A673 (cell line): Measurements from ENCODE around the gene CXCL17. TPM values are rescaled to one million over a fixed set of nuclear protein-coding genes. Genes with fewer than 3 reads are reported as not detected.

Experiments used
- BruUV-seq: library from RNA; stranded (reverse); fragments of 400-500 nt; replicated peaks from 2 replicates; lab custom pipeline; 2021; lab: Mats Ljungman, UMichigan
- CTCF ChIA-PET: fragments of 300-600 bp; sonication (Branson Sonifier 250); formaldehyde crosslinking; loops from one replicate; lab custom pipeline; 2022; ENCODE audit warnings: antibody characterized with exemption; lab: Charles Lee
- POLR2A ChIA-PET: fragments of 300-600 bp; sonication (Branson Sonifier 250); formaldehyde crosslinking; loops from one replicate; lab custom pipeline; 2022; ENCODE audit warnings: antibody characterized with exemption; ENCODE audit not compliant: low non-redundant PET; lab: Charles Lee
- DNase-seq: peaks from one replicate; pipeline ENCODE4 v3.0.0-alpha.2; 2015; ENCODE audit warnings: low spot score
- H3K27ac ChIP-seq: fragments of 200-600 bp; sonication (generic); 2 replicates; pipeline ENCODE4 v1.5.1; 2016; ENCODE audit warnings: mixed run types, low read depth, mild to moderate bottlenecking, mixed read lengths, antibody characterized with exemption, low read length; ENCODE audit not compliant: poor library complexity, severe bottlenecking
- H3K27me3 ChIP-seq: fragments of 200-600 bp; sonication (generic); replicated peaks from 2 replicates; pipeline ENCODE4 v1.6.1; 2017; ENCODE audit warnings: mixed run types, low read depth, mild to moderate bottlenecking, mixed read lengths, antibody characterized with exemption, low read length; ENCODE audit not compliant: insufficient read depth, poor library complexity
- H3K36me3 ChIP-seq: fragments of 200-600 bp; sonication (generic); 2 replicates; pipeline ENCODE4 v1.6.1; 2016; ENCODE audit warnings: mixed run types, mild to moderate bottlenecking, mixed read lengths, antibody characterized with exemption, low read length; ENCODE audit not compliant: insufficient read depth, poor library complexity, severe bottlenecking
- H3K4me1 ChIP-seq: fragments of 200-600 bp; sonication (generic); 2 replicates; pipeline ENCODE4 v1.6.1; 2017; ENCODE audit warnings: mixed run types, mild to moderate bottlenecking, mixed read lengths, antibody characterized with exemption, low read length; ENCODE audit not compliant: insufficient read depth, poor library complexity, severe bottlenecking
- H3K4me3 ChIP-seq: fragments of 200-600 bp; sonication (generic); 2 replicates; pipeline ENCODE4 v1.5.1; 2016; ENCODE audit warnings: low read depth, mixed run types, mild to moderate bottlenecking, mixed read lengths, low read length; ENCODE audit not compliant: poor library complexity, severe bottlenecking
- H3K9me3 ChIP-seq: fragments of 200-600 bp; sonication (generic); 2 replicates; pipeline ENCODE4 v1.6.1; 2016; ENCODE audit warnings: mixed run types, low read depth, mild to moderate bottlenecking, mixed read lengths, antibody characterized with exemption, low read length; ENCODE audit not compliant: poor library complexity, severe bottlenecking
- EZH2 ChIP-seq: fragments of 200-600 bp; sonication (generic); IDR thresholded peaks from 2 replicates; pipeline ENCODE4 v1.6.1; 2017; ENCODE audit warnings: borderline replicate concordance, low read depth, mild to moderate bottlenecking, mixed read lengths, antibody characterized with exemption, low read length; ENCODE audit not compliant: poor library complexity, severe bottlenecking
- intact Hi-C: fragments of 100-400 bp; cut with micrococcal nuclease; formaldehyde crosslinking; loops from one replicate; pipeline ENCODE4 v1.10.0; 2022; ENCODE audit not compliant: unreplicated experiment
- total RNA-seq: library from RNA; stranded (reverse); gene quantifications from 2 replicates; pipeline ENCODE4 v1.2.3, GENCODE V29; 2021
- TF ChIP-seq, protein P1 (sequence below): fragments of 300-800, 200-600 bp; sonication (generic); conservative IDR thresholded peaks from 2 replicates; pipeline ENCODE4 v1.5.1; 2017; ENCODE audit warnings: low read depth, mild to moderate bottlenecking, antibody characterized with exemption, low read length, moderate library complexity, mixed read lengths

CXCL17 gene
- total RNA-seq, 1 experiment from 2014 or later, result not detected

GRCh38 chr19:42477117-42477516 lies 34.4 kb upstream of the CXCL17 start:
- ChIA-PET POLR2A (no interaction called here), CTCF (no interaction called here)
- intact Hi-C loops, result no loop called here
- no peak for DNase-seq
- Histone ChIP-seq H3K27ac (no peak overlapping the region), H3K9me3 (no peaks in the 10 kb centered on the region), H3K36me3 (no peaks in the 10 kb centered on the region), H3K4me1 (no peaks in the 10 kb centered on the region), H3K4me3 (no peak overlapping the region), H3K27me3 (no peaks in the 10 kb centered on the region)
- TF ChIP-seq, protein P1, sequence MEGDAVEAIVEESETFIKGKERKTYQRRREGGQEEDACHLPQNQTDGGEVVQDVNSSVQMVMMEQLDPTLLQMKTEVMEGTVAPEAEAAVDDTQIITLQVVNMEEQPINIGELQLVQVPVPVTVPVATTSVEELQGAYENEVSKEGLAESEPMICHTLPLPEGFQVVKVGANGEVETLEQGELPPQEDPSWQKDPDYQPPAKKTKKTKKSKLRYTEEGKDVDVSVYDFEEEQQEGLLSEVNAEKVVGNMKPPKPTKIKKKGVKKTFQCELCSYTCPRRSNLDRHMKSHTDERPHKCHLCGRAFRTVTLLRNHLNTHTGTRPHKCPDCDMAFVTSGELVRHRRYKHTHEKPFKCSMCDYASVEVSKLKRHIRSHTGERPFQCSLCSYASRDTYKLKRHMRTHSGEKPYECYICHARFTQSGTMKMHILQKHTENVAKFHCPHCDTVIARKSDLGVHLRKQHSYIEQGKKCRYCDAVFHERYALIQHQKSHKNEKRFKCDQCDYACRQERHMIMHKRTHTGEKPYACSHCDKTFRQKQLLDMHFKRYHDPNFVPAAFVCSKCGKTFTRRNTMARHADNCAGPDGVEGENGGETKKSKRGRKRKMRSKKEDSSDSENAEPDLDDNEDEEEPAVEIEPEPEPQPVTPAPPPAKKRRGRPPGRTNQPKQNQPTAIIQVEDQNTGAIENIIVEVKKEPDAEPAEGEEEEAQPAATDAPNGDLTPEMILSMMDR, result no peak
- no TSS peak for BruUV-seq

DNA sequence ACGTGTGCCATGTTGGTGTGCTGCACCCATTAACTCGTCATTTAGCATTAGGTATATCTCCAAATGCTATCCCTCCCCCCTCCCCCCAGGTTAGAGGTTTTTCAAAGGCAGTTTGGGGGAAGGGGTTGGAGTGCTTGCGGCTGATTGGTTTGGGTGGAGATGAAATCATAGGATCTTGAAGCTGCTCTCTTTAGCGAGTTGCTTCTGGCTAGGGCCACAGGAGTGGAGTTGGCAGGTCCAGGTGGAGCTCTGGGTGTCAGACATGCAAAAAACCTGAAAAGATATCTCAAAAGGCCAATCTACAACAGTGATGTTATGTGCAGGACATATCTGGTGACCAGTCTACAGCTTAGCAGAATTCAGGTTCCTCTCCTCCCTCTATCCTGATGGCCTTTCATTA lies 32.6 kb upstream of the CXCL17 start:
- H3K27me3 ChIP-seq, result no peaks in the 10 kb centered on the region
- TF ChIP-seq, protein P1, result no peak
- no peak for TF ChIP-seq EZH2
- no peaks in the 10 kb centered on the region for H3K9me3 ChIP-seq
- H3K27ac ChIP-seq, result no peak overlapping the region
- no peaks in the 10 kb centered on the region for H3K36me3 ChIP-seq
- H3K4me1 ChIP-seq, result no peaks in the 10 kb centered on the region
- BruUV-seq, result no TSS peak
- ChIA-PET POLR2A (no interaction called here), CTCF (no interaction called here)
- DNase-seq, result no peak
- H3K4me3 ChIP-seq, result no peak overlapping the region
- intact Hi-C loops, result no loop called here

- Histone ChIP-seq H3K4me1 (no peaks in the 10 kb centered on the region), H3K4me3 (no peak overlapping the region), H3K27me3 (no peaks in the 10 kb centered on the region), H3K9me3 (no peaks in the 10 kb centered on the region), H3K27ac (no peak overlapping the region), H3K36me3 (no peaks in the 10 kb centered on the region)
- POLR2A ChIA-PET, result no interaction called here
- no peak for TF ChIP-seq EZH2
- TF ChIP-seq, protein P1, result no peak
- CTCF ChIA-PET, result interaction anchor here (0.6 kb wide), 1 partner anchor 37 kb away, joined by 3 read pairs; no protein-coding TSS in a partner anchor
- no peak for DNase-seq
- BruUV-seq, result no TSS peak
- intact Hi-C loops, result no loop called here
Measured at GRCh38 chr19:42474743-42475142, 32.0 kb upstream of the CXCL17 start.
